GM12878 (cell line): Measurements from ENCODE around the gene ADGRG2.

ENCODE experiments used
- CTCF ChIP-seq, 3 experiments: IDR thresholded peaks in 2 of 3; conservative IDR thresholded peaks in 1 of 3; 2 replicates each; pipeline ENCODE4 v1.5.1; 2011; ENCODE audit warnings: low read depth in 3 of 3, low read length in 3 of 3, mild to moderate bottlenecking in 3 of 3, control low read depth in 2 of 3, moderate library complexity in 2 of 3, inconsistent platforms in 1 of 3, mixed read lengths in 1 of 3; ENCODE audit not compliant: control insufficient read depth in 2 of 3, insufficient read depth in 1 of 3; ENCODE audit errors: extremely low read depth in 1 of 3
- FOXM1 ChIP-seq: IDR thresholded peaks from 2 replicates; pipeline ENCODE4 v1.6.1; 2012; ENCODE audit warnings: low read depth, mild to moderate bottlenecking, inconsistent platforms, low read length, moderate library complexity
- POLR2A ChIP-seq: IDR thresholded peaks from 2 replicates; pipeline ENCODE4 v1.6.1; 2011; ENCODE audit warnings: low read depth, mild to moderate bottlenecking, low read length
- RAD21 ChIP-seq: IDR thresholded peaks from 2 replicates; pipeline ENCODE4 v1.6.1; 2011; ENCODE audit warnings: mild to moderate bottlenecking, low read depth, low read length, moderate library complexity; ENCODE audit not compliant: insufficient read depth
- RAD51 ChIP-seq: fragments of 450-650 bp; IDR thresholded peaks from 2 replicates; pipeline ENCODE4 v1.6.1; 2016; ENCODE audit warnings: moderate library complexity, mild to moderate bottlenecking, inconsistent platforms
- RCOR1 ChIP-seq: conservative IDR thresholded peaks from 2 replicates; pipeline ENCODE4 v1.6.1; 2012; ENCODE audit warnings: low read depth, low read length, improper control_type of control experiment
- TF ChIP-seq, protein P1 (sequence below): IDR thresholded peaks from 2 replicates; pipeline ENCODE4 v1.6.1; 2012; ENCODE audit warnings: low read depth, low read length, improper control_type of control experiment

- TF ChIP-seq CTCF (IDR thresholded peaks at IDR 0.05 in 2 of 3, conservative IDR thresholded peaks at IDR 0.05 in 1 of 3; ENCODE audit: control insufficient read depth in 2 of 3, extremely low read depth in 1 of 3, insufficient read depth in 1 of 3, low read depth in 3 of 3, low read length in 3 of 3), result no peak
- TF ChIP-seq RAD51, result no peak
- no peak for TF ChIP-seq POLR2A
- TF ChIP-seq RCOR1, result no peak
- no peak for TF ChIP-seq FOXM1
- TF ChIP-seq RAD21, result no peak
- TF ChIP-seq, protein P1, sequence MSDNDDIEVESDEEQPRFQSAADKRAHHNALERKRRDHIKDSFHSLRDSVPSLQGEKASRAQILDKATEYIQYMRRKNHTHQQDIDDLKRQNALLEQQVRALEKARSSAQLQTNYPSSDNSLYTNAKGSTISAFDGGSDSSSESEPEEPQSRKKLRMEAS, result no peak
Measured at GRCh38 chrX:19091596-19091995, 30.7 kb downstream of the ADGRG2 start.
